GM13977 (cell line): ENCODE data around the gene CCDC88C.
A peak's percentile ranks its signal among the peaks of the same experiment; 100 is the strongest.

Experiments used
- DNase-seq: peaks from one replicate; pipeline ENCODE4 v3.0.0; 2012; ENCODE audit warnings: low spot score
- in situ Hi-C: fragments of 300-500 bp; cut with MboI; formaldehyde crosslinking; loops from one replicate; pipeline ENCODE4 v1.12.0; 2022; ENCODE audit warnings: low sequenced_read_pairs, low pct_unique_long_range_greater_than_20kb, mixed read lengths, inconsistent platforms; ENCODE audit not compliant: unreplicated experiment
- TF ChIP-seq, protein P1 (sequence below): IDR thresholded peaks from 2 replicates; pipeline ENCODE4 v1.5.1; 2012; ENCODE audit warnings: mild to moderate bottlenecking, control low read depth; ENCODE audit not compliant: insufficient read depth; ENCODE audit errors: extremely low read depth, missing control alignments

Gene CCDC88C

DNA sequence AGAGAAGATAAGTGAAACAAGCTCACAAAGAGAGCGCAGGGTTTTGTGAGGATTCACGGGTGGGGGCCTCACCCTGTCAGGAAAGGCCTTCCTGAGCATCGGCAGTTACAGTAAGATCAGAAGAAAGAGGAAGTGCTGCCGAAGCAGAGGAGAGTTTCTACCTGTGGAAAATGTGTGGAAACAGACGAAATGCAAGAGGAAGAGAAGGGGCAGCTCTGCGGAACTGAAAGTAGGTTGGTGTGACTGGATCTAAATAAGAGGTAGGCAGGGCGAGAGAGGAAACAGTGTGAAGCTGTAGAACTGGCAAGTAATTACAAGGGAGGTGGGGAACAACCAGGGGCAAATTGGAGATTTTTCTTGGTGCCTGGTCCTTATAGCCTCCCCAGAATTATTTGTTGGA, 175.8 kb downstream of the CCDC88C start:
- in situ Hi-C loops, result no loop called here
- peak; percentile 40 for DNase-seq
- TF ChIP-seq, protein P1, sequence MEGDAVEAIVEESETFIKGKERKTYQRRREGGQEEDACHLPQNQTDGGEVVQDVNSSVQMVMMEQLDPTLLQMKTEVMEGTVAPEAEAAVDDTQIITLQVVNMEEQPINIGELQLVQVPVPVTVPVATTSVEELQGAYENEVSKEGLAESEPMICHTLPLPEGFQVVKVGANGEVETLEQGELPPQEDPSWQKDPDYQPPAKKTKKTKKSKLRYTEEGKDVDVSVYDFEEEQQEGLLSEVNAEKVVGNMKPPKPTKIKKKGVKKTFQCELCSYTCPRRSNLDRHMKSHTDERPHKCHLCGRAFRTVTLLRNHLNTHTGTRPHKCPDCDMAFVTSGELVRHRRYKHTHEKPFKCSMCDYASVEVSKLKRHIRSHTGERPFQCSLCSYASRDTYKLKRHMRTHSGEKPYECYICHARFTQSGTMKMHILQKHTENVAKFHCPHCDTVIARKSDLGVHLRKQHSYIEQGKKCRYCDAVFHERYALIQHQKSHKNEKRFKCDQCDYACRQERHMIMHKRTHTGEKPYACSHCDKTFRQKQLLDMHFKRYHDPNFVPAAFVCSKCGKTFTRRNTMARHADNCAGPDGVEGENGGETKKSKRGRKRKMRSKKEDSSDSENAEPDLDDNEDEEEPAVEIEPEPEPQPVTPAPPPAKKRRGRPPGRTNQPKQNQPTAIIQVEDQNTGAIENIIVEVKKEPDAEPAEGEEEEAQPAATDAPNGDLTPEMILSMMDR, result no peak

DNA sequence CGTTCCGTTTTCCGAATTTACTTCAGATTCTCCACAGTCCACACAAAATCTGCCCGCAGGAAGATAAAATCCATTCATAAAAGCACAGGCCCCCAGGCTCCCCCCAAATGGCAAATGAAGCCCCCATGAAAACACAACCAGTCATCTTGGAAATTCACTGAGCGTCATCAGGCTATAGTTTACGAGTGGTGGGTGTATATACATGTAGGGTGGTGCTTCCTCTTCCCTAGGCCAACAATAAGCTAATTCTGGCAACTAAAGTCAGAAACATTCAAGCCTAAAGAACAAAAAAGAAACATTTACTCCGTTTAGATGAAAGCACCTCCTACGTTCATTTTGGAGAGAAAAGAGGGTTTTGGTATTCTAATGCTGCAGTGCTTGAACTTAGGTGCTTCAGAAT, 179.0 kb downstream of the CCDC88C start:
- in situ Hi-C loops, result no loop called here
- TF ChIP-seq, protein P1, result no peak
- DNase-seq, result peak; percentile 37

DNA sequence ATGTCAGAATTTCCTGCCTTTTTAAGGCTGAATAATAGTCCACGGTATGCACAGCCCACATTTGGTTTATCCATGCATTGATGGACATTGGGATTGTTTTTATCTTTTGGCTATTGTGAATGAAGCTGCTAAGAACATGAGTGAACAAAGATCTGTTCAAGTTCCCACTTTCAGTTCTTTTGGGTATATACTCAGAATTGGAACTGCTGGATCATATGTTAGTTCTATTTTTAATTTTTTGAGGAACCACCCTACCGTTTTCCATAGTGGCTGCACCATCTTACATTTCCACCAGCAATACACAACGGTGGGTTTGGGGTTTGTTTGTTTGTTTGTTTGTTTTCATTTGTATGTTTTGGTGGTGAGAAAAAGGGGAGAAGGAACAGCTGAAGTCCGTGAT, 179.5 kb downstream of the CCDC88C start:
- in situ Hi-C loops, result no loop called here
- no peak for DNase-seq
- TF ChIP-seq, protein P1, result no peak

DNA sequence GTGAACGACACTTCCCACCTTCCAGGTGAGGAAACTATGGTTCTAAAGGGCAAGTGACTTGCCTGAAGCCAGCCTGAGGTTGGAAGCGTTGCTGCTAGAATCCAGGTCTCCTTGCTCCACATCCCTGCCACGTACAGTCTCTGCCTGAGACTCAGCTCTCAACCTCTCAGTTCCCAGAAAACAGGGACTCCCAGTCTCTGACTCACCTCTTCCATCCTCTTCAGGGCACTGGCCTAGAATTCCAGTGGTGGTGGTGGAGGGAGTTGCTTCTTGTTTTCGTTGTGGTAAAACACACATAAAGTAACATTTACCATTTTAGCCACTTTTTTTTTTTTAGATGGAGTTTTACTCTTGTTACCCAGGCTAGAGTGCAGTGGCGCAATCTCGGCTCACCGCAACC, 180.4 kb downstream of the CCDC88C start:
- TF ChIP-seq, protein P1, result no peak
- DNase-seq, result no peak
- in situ Hi-C loops, result no loop called here

DNA sequence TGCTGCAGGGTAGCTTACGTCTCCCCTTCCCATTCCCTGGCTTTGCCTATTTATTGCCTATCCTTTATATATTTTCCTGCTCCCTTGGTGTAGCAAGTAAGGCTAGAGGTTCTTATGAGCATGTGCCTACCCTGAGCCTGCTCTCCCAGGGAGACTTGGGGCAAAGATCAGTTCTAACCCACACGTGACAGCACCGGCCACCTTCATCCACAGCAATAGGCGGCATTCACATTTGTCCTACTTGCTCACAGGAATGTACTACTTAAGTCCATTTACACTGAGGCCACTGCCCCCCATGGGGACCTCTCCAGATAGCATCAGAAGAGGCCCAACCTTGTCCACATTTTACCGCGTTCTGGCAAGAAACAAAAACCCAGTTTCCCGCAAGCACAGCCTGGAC, 181.8 kb downstream of the CCDC88C start:
- DNase-seq, result no peak
- in situ Hi-C loops, result no loop called here
- TF ChIP-seq, protein P1, result no peak

DNA sequence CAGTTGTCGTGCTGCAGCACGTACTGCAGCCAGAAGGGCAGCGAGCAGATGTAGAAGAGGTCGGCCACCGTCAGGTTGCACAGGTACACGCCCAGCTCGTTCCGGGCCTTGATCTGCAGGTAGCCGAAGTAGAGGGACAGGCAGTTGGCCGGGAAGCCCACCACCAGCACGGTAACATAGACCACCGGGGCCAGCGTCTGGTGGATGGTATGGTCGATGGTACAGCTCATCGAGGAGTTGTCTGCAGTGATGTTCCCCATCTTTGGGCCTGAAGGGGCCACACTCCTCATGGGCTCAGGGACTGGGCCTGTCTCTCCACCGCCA, 182.9 kb downstream of the CCDC88C start:
- in situ Hi-C loops, result no loop called here
- TF ChIP-seq, protein P1, result no peak
- no peak for DNase-seq
